Measurements from ENCODE around the gene GUCA2A. TPM values are rescaled to one million over a fixed set of nuclear protein-coding genes. Genes with fewer than 3 reads are reported as not detected.

Gene GUCA2A
- total and polyA plus RNA-seq, 2 of the 13 experiments (the other 11 are each of a cell fraction or from before 2014, with no cell fraction given), result not detected

GRCh38 chr1:42165511-42166210 is 1.1 kb upstream of the GUCA2A start (continued):
- peak; percentile 59 for TF ChIP-seq ARID5B (CRISPR knock-in tag; IDR thresholded peaks at IDR 0.05)
- peak; percentile 84 for TF ChIP-seq TEAD3 (CRISPR knock-in tag; optimal IDR thresholded peaks at IDR 0.05; ENCODE audit: borderline replicate concordance)
- 0 out of 2 replicates have a peak, but pooled peaks have one; percentile 9 for TF ChIP-seq HNF4A (CRISPR knock-in tag; IDR thresholded peaks at IDR 0.05)
- TF ChIP-seq SMAD1 (CRISPR knock-in tag; IDR thresholded peaks at IDR 0.05; ENCODE audit: borderline replicate concordance, low read depth), result no peak
- TF ChIP-seq ZBTB39 (CRISPR knock-in tag; IDR thresholded peaks at IDR 0.05), result no peak
- TF ChIP-seq HNRNPLL (IDR thresholded peaks at IDR 0.05; ENCODE audit: low read depth, low read length, poor library complexity, severe bottlenecking), result no peak
- no peak for TF ChIP-seq TRAFD1 (CRISPR knock-in tag; IDR thresholded peaks at IDR 0.05; ENCODE audit: borderline replicate concordance)
- peak; percentile 14; the same call in 1 of the 2 replicates for TF ChIP-seq TFDP1 (CRISPR knock-in tag; IDR thresholded peaks at IDR 0.05; ENCODE audit: borderline replicate concordance)
- peak; percentile 55; the same call in 1 of the 2 replicates for TF ChIP-seq ZFX (CRISPR knock-in tag; IDR thresholded peaks at IDR 0.05; ENCODE audit: low read depth)
- peak; percentile 18; the same call in 1 of the 2 replicates for TF ChIP-seq ZMYM4 (CRISPR knock-in tag; IDR thresholded peaks at IDR 0.05)
- TF ChIP-seq ZNF839 (CRISPR knock-in tag; IDR thresholded peaks at IDR 0.05; ENCODE audit: borderline replicate concordance), result no peak
- no peak for TF ChIP-seq POLR2AphosphoS5 (IDR thresholded peaks at IDR 0.05; ENCODE audit: low read depth, low read length)
- TF ChIP-seq IRF2 (CRISPR knock-in tag; IDR thresholded peaks at IDR 0.05), result 0 out of 2 replicates have a peak, but pooled peaks have one; percentile 24
- 0 out of 2 replicates have a peak, but pooled peaks have one; percentile 40 for TF ChIP-seq RXRB (CRISPR knock-in tag; IDR thresholded peaks at IDR 0.05; ENCODE audit: borderline replicate concordance)
- TF ChIP-seq YEATS4 (CRISPR knock-in tag; IDR thresholded peaks at IDR 0.05; ENCODE audit: borderline replicate concordance), result no peak
- peak; percentile 21; the same call in 1 of the 2 replicates for TF ChIP-seq CTCF (CRISPR knock-in tag; IDR thresholded peaks at IDR 0.05)
- TF ChIP-seq ZNF549 (CRISPR knock-in tag; IDR thresholded peaks at IDR 0.05), result no peak
- peak; percentile 61 for TF ChIP-seq BCL6 (CRISPR knock-in tag; IDR thresholded peaks at IDR 0.05)

Measured in HepG2 (cell line).